Stimulated activated naive CD4-positive, alpha-beta T cell (primary cell): ENCODE results near the gene EFCC1.
"Not testable (repeated sequence)": the region's sequence is repeated elsewhere in the genome, so short reads cannot be mapped to it uniquely, and the experiment has no call there.

Source experiments
- DNase-seq, 6 experiments: peaks; one replicate each; lab custom pipeline; 2025; lab: John Stamatoyannopoulos, UW

Gene EFCC1

GRCh38 chr3:129077222-129077621 is 76.1 kb downstream of the EFCC1 start:
- no peak for DNase-seq

- DNase-seq = no peak
Observed at GRCh38 chr3:129078510-129078909, 77.4 kb downstream of the EFCC1 start.

GRCh38 chr3:129081503-129081902 is 80.4 kb downstream of the EFCC1 start:
- no peak for DNase-seq

GRCh38 chr3:129082026-129082425 is 80.9 kb downstream of the EFCC1 start:
- DNase-seq = no peak

GRCh38 chr3:129084501-129084900 is 83.4 kb downstream of the EFCC1 start:
- DNase-seq = no peak

GRCh38 chr3:129085165-129085715 is 84.1 kb downstream of the EFCC1 start:
- DNase-seq = no peak

GRCh38 chr3:129085818-129086217 is 84.7 kb downstream of the EFCC1 start:
- DNase-seq = no peak

- no peak for DNase-seq
Observed at GRCh38 chr3:129087138-129087702, 86.1 kb downstream of the EFCC1 start.

DNA sequence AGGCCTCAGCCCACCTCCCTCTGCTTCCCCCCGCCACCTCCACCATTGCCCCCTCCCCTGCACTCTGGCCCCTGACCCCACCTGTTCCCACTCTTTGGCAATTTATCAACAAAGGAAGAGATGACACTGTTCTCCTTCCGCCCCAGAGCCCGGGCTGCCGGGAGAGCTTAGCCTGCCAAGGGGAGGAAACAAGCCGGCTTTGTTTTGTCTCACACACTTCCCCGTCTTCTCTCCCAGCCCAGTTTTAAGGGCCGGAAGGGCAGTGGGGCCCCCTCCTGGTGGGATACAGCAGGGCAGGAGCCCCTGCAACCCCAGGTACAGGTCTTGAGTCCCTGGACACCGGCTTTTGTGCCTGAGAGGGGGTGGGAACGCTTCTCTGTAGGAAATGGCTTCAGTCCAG is 86.8 kb downstream of the EFCC1 start:
- DNase-seq = peak in 3 of 6 experiments; percentile 16 to 42 (median 21)

DNA sequence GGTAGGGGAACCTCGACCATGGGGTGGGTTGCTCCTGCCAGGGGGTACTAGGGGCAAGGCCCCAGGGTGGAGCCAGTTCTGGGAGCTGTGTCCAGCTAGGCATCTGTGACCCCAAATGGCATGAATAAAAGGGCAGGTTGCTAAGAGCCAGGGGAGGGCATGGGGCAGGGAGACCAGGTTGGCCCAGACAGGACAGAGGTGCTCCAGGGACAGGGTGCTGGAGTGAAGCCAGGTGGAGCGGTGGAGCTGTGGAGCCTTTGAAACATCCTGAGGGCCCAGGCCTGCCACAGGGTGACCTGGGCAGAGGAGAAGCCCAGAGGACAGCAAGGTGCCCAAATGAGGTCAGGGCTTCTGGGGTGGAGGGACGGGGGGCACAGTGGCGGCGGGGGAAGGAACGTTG is 87.2 kb downstream of the EFCC1 start:
- not testable (repeated sequence) for DNase-seq
